Mammary epithelial cell (primary cell): ENCODE results near the gene CAP2.

Source experiments
- EZH2 ChIP-seq: IDR thresholded peaks from 2 replicates; pipeline ENCODE4 v1.6.1; 2012; ENCODE audit warnings: low read length, inconsistent platforms, borderline replicate concordance
- TF ChIP-seq, protein P1 (sequence below), 2 donors: IDR thresholded peaks in 1 of 2; conservative IDR thresholded peaks in 1 of 2; 2 replicates each; pipeline ENCODE4 v1.5.1; 2011 to 2012; ENCODE audit warnings: inconsistent platforms in 2 of 2, low read length in 2 of 2, mild to moderate bottlenecking in 2 of 2, control low read depth in 1 of 2, low read depth in 1 of 2; ENCODE audit not compliant: insufficient read depth in 1 of 2; ENCODE audit errors: extremely low read depth in 1 of 2

DNA sequence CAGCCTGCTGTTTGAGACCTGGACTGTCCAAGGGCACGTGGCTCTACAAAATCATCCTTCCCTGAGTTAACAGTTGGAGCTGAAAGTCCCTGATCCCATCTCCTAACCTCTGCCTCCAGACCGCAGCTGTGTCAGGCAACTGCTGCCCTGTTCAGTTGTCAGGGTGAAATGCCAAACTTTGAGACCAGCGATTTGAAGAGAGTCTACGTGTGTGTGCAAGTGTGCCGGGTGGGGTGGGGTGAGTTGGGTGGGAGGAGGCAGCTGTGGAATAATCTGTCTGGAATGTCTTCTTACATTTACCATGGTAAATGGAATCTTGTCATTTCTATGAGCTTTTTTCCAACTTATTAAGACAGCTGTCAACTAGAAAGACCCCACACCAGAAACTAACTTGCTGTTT lies 125.7 kb downstream of the CAP2 start:
- TF ChIP-seq, protein P1, sequence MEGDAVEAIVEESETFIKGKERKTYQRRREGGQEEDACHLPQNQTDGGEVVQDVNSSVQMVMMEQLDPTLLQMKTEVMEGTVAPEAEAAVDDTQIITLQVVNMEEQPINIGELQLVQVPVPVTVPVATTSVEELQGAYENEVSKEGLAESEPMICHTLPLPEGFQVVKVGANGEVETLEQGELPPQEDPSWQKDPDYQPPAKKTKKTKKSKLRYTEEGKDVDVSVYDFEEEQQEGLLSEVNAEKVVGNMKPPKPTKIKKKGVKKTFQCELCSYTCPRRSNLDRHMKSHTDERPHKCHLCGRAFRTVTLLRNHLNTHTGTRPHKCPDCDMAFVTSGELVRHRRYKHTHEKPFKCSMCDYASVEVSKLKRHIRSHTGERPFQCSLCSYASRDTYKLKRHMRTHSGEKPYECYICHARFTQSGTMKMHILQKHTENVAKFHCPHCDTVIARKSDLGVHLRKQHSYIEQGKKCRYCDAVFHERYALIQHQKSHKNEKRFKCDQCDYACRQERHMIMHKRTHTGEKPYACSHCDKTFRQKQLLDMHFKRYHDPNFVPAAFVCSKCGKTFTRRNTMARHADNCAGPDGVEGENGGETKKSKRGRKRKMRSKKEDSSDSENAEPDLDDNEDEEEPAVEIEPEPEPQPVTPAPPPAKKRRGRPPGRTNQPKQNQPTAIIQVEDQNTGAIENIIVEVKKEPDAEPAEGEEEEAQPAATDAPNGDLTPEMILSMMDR (conservative IDR thresholded peaks at IDR 0.05 in 1 of 2, IDR thresholded peaks at IDR 0.05 in 1 of 2; ENCODE audit: extremely low read depth in 1 of 2, insufficient read depth in 1 of 2, low read depth in 1 of 2, low read length in 2 of 2) = no peak
- no peak for TF ChIP-seq EZH2
